HG03025 (cell line): Measurements from ENCODE around the gene ILDR2.
A peak's percentile ranks its signal among the peaks of the same experiment; 100 is the strongest.

Source experiments
- ATAC-seq: cut with Tn5 transposase; IDR thresholded peaks from one replicate; pipeline ENCODE4 v1.9.1; 2021; ENCODE audit warnings: mild to moderate bottlenecking, moderate library complexity; ENCODE audit not compliant: unreplicated experiment, low FRiP score

Gene ILDR2

GRCh38 chr1:166972826-166973225 is 2.5 kb downstream of the ILDR2 start:
- no peak for ATAC-seq

GRCh38 chr1:166972193-166972592 is 3.1 kb downstream of the ILDR2 start:
- ATAC-seq = no peak

GRCh38 chr1:166971252-166971651 is 4.1 kb downstream of the ILDR2 start:
- no peak for ATAC-seq

GRCh38 chr1:166969074-166969677 is 6.2 kb downstream of the ILDR2 start:
- peak; percentile 63 for ATAC-seq

- ATAC-seq = no peak
Observed at GRCh38 chr1:166960858-166961474, 14.4 kb downstream of the ILDR2 start.

GRCh38 chr1:166956872-166957271 is 18.5 kb downstream of the ILDR2 start:
- ATAC-seq = peak; percentile 45

GRCh38 chr1:166956057-166956850 is 19.1 kb downstream of the ILDR2 start:
- ATAC-seq = peak; percentile 62

GRCh38 chr1:166953491-166953890 is 21.8 kb downstream of the ILDR2 start:
- no peak for ATAC-seq

GRCh38 chr1:166952002-166952746 is 23.2 kb downstream of the ILDR2 start:
- ATAC-seq = no peak

- no peak for ATAC-seq
Observed at GRCh38 chr1:166951050-166951449, 24.3 kb downstream of the ILDR2 start.

GRCh38 chr1:166950156-166950555 is 25.2 kb downstream of the ILDR2 start:
- ATAC-seq = no peak

GRCh38 chr1:166948856-166949350 is 26.4 kb downstream of the ILDR2 start:
- no peak for ATAC-seq

- ATAC-seq = no peak
Observed at GRCh38 chr1:166947398-166948043, 27.8 kb downstream of the ILDR2 start.

- ATAC-seq = no peak
Observed at GRCh38 chr1:166944186-166944967, 31.0 kb downstream of the ILDR2 start.

GRCh38 chr1:166939741-166940375 is 35.5 kb downstream of the ILDR2 start:
- no peak for ATAC-seq

- no peak for ATAC-seq
Observed at GRCh38 chr1:166937962-166938361, 37.4 kb downstream of the ILDR2 start.

- ATAC-seq = no peak
Observed at GRCh38 chr1:166937329-166937728, 38.0 kb downstream of the ILDR2 start.

- ATAC-seq = no peak
Observed at GRCh38 chr1:166933633-166934032, 41.7 kb downstream of the ILDR2 start.

- no peak for ATAC-seq
Observed at GRCh38 chr1:166933140-166933539, 42.2 kb downstream of the ILDR2 start.
